ENCODE results near the gene IL22RA1.

DNA sequence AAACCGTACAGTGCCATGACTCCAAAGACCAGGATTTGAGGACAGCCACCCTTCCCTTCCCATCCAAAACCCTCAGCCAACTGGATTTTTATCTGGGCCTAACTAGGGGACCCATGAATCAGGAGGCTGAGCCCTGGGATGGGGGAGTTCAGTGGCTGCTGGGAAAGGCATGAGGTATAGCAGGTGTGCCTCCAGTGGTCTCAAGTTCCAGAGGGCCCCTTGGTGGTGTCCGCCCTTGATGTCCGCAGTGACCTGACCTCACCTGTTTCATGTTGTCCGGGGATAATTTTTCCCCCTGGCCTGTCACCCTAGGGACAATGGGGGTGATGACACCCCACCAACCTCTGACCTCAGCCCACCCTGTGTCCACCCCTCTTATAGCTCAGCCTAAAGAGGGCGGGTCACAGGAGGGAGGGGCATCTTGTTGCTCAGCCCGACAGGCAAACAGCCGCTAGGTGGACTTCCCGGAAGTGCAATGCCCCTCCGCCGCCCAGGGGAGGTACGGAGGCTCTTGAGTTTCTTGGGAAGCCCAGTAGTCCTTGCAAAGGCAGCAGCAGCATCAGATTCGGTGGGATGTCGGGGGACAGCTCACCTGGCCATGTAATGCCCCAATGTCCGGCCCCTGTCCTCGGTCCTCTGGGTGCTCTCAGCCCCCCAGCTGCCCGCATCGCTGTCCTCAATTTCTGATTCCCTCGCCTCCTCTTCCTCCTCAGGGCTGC lies 13.8 kb upstream of the IL22RA1 start:
- TF ChIP-seq, protein P1, sequence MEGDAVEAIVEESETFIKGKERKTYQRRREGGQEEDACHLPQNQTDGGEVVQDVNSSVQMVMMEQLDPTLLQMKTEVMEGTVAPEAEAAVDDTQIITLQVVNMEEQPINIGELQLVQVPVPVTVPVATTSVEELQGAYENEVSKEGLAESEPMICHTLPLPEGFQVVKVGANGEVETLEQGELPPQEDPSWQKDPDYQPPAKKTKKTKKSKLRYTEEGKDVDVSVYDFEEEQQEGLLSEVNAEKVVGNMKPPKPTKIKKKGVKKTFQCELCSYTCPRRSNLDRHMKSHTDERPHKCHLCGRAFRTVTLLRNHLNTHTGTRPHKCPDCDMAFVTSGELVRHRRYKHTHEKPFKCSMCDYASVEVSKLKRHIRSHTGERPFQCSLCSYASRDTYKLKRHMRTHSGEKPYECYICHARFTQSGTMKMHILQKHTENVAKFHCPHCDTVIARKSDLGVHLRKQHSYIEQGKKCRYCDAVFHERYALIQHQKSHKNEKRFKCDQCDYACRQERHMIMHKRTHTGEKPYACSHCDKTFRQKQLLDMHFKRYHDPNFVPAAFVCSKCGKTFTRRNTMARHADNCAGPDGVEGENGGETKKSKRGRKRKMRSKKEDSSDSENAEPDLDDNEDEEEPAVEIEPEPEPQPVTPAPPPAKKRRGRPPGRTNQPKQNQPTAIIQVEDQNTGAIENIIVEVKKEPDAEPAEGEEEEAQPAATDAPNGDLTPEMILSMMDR (conservative IDR thresholded peaks at IDR 0.05 in 1 of 2, IDR thresholded peaks at IDR 0.05 in 1 of 2; ENCODE audit: low read depth in 1 of 2, low read length in 2 of 2) = no peak
- TF ChIP-seq EZH2 (IDR thresholded peaks at IDR 0.05; ENCODE audit: low read length, missing control alignments) = no peak

Measured in fibroblast of lung (primary cell).